Spleen (tissue), 11 donors: ENCODE data around the gene AASDH. TPM values are rescaled to one million over a fixed set of nuclear protein-coding genes. Genes with fewer than 3 reads are reported as not detected.

ENCODE experiments used
- DNase-seq: peaks from one replicate; pipeline ENCODE4 v3.0.0-alpha.2; 2020
- H3K27ac ChIP-seq, 8 donors: fragments of 200-600 bp; sonication (generic) in 7 of 8; 1 replicate in 4 of 8; 2 replicates in 4 of 8; pipeline versions ENCODE4 v1.5.0 to v1.8.0; 2016 to 2021; ENCODE audit warnings: inconsistent platforms in 4 of 8, mild to moderate bottlenecking in 4 of 8, moderate library complexity in 1 of 8
- H3K27me3 ChIP-seq, 7 donors: fragments of 200-600 bp; sonication (generic) in 6 of 7; replicated peaks in 1 of 7; 1 replicate in 4 of 7; 2 replicates in 3 of 7; pipeline versions ENCODE4 v1.5.0 to v1.8.0; 2016 to 2021; ENCODE audit warnings: inconsistent platforms in 3 of 7, mild to moderate bottlenecking in 1 of 7
- H3K36me3 ChIP-seq, 6 donors: fragments of 200-600 bp; sonication (generic) in 5 of 6; 1 replicate in 4 of 6; 2 replicates in 2 of 6; pipeline versions ENCODE4 v1.5.0 to v1.8.0; 2016 to 2021; ENCODE audit warnings: inconsistent platforms in 2 of 6
- H3K4me1 ChIP-seq, 6 donors: fragments of 200-600 bp; sonication (generic) in 5 of 6; 1 replicate in 3 of 6; 2 replicates in 3 of 6; pipeline versions ENCODE4 v1.5.0 to v1.8.0; 2016 to 2021; ENCODE audit warnings: inconsistent platforms in 3 of 6
- H3K4me3 ChIP-seq, 8 donors: fragments of 200-600 bp; sonication (generic) in 7 of 8; 1 replicate in 4 of 8; 2 replicates in 4 of 8; pipeline versions ENCODE4 v1.5.0 to v1.8.0; 2016 to 2021; ENCODE audit warnings: inconsistent platforms in 4 of 8, mild to moderate bottlenecking in 4 of 8, moderate library complexity in 2 of 8
- H3K9me3 ChIP-seq, 8 donors: fragments of 200-600 bp; sonication (generic) in 7 of 8; 1 replicate in 4 of 8; 2 replicates in 4 of 8; pipeline versions ENCODE4 v1.5.0 to v1.8.0; 2016 to 2021; ENCODE audit warnings: inconsistent platforms in 4 of 8
- POLR2A ChIP-seq, 3 donors: fragments of 450-650 bp; IDR thresholded peaks; one replicate each; pipeline ENCODE4 v1.5.1; 2017; ENCODE audit warnings: antibody characterized with exemption in 3 of 3, mild to moderate bottlenecking in 1 of 3
- POLR2AphosphoS5 ChIP-seq, 3 donors: sonication (generic); formaldehyde crosslinking; IDR thresholded peaks; one replicate each; pipeline ENCODE4 v1.5.1; 2017; ENCODE audit warnings: antibody characterized with exemption in 3 of 3
- WGBS, 5 donors: extraction: QIAGEN DNeasy Blood & Tissue Kit in 3 of 5; methylation state at CpG; one replicate each; pipeline versions ENCODE4 v1.1.5 to v1.1.7; 2013 to 2018; 5-methylcytosine and 5-hydroxymethylcytosine counted together
- intact Hi-C: fragments of 100-400 bp; cut with DNase I; formaldehyde crosslinking; loops from one replicate; pipeline ENCODE4 v1.15.0; 2023; ENCODE audit warnings: low total_unique reads
- polyA plus RNA-seq, 3 donors: library from polyadenylated mRNA; stranded (reverse); fragments of 200-250 nt; gene quantifications; one replicate each; pipeline ENCODE4 v1.2.1, GENCODE V29; 2013
- total RNA-seq, 7 donors: library from RNA; depleted of rRNA in 3 of 7; stranded (reverse); fragments of >200 nt in 3 of 7; fragmentation: NEBNext Ultra II Directional in 4 of 7; extraction: Animal tissue kit (Norgen Biotek cat#: 25700) in 4 of 7; gene quantifications; one replicate each; pipeline versions ENCODE4 v1.1.0 to v1.2.1, GENCODE V29; 2016 to 2021
- TF ChIP-seq, protein P1 (sequence below), 11 experiments: fragments of 200-600 bp in 7 of 11; fragments of 450-650 bp in 4 of 11; sonication (generic) in 4 of 11; IDR thresholded peaks in 8 of 11; conservative IDR thresholded peaks in 3 of 11; 1 replicate in 7 of 11; 2 replicates in 4 of 11; pipeline versions ENCODE4 v1.4.0 to v1.8.0; 2016 to 2021; ENCODE audit warnings: antibody characterized with exemption in 11 of 11, inconsistent platforms in 4 of 11, mild to moderate bottlenecking in 1 of 11
- donor health status: healthy with polysubstance abuse.
- donor health status: DM: no; HTN: no; CAD: no; lungs with moderate emphysema.
- donor health status: DM: no; HTN: no; CAD: no.
- donor health status: Bipolar disorder and iron deficiency.
- donor health status: healthy.
- donor health status: DM: no; HTN: no; CAD: no.
- donor health status: DM: yes; HTN: yes; CAD: no.

The AASDH gene
- total and polyA plus RNA-seq, 10 donors, result 2.8 to 15.6 (median 10.5) TPM

DNA sequence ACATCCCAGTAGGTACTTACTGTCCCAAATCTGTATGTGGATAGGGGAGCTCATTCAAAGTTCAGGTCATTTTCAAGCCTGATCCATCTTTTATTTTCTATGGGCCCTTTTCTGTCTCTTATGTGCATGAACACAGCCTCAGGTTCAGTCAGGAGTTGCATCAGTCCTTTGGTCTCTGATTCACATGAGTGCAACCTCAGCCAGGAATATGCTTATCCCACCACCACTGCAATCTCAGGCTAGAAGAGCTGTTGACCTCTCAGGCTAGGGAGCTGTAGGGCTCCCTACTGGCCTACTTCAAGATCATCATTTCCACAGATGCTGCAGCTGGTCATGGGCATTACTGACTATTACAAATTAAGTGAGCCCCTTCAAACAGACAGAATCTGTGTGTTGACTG is 27.2 kb downstream of the AASDH start:
- intact Hi-C loops, result no loop called here
- Histone ChIP-seq H3K4me1 (no peaks in the 10 kb centered on the region), H3K36me3 (peaks cover 0 to 70% (median 3%) of the 10 kb centered on the region in 6 donors), H3K4me3 (no peak overlapping the region), H3K9me3 (peaks cover 0 to 7% (median 0%) of the 10 kb centered on the region in 8 donors), H3K27ac (no peak overlapping the region), H3K27me3 (no peaks in the 10 kb centered on the region)
- TF ChIP-seq POLR2AphosphoS5 (IDR thresholded peaks at IDR 0.05), result no peak
- no peak for DNase-seq

DNA sequence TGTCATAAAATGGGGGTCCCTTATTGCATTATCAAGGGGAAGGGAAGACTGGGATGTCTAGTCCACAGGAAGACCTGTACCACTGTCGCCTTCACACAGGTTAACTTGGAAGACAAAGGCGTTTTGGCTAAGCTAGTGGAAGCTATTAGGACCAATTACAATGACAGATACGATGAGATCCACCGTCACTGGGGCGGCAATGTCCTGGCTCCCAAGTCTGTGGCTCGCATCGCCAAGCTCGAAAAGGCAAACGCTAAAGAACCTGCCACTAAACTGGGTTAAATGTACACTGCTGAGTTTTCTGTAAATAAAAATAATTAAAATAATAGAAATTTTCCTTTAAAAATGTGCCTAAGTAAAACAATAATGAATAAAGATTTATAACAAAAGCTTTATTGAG is 30.6 kb downstream of the AASDH start:
- TF ChIP-seq POLR2A (IDR thresholded peaks at IDR 0.05), result no peak
- TF ChIP-seq, protein P1, sequence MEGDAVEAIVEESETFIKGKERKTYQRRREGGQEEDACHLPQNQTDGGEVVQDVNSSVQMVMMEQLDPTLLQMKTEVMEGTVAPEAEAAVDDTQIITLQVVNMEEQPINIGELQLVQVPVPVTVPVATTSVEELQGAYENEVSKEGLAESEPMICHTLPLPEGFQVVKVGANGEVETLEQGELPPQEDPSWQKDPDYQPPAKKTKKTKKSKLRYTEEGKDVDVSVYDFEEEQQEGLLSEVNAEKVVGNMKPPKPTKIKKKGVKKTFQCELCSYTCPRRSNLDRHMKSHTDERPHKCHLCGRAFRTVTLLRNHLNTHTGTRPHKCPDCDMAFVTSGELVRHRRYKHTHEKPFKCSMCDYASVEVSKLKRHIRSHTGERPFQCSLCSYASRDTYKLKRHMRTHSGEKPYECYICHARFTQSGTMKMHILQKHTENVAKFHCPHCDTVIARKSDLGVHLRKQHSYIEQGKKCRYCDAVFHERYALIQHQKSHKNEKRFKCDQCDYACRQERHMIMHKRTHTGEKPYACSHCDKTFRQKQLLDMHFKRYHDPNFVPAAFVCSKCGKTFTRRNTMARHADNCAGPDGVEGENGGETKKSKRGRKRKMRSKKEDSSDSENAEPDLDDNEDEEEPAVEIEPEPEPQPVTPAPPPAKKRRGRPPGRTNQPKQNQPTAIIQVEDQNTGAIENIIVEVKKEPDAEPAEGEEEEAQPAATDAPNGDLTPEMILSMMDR (IDR thresholded peaks at IDR 0.05 in 8 of 11, conservative IDR thresholded peaks at IDR 0.05 in 3 of 11), result no peak
- TF ChIP-seq POLR2AphosphoS5 (IDR thresholded peaks at IDR 0.05), result no peak
- Histone ChIP-seq H3K27ac (no peak overlapping the region), H3K9me3 (no peaks in the 10 kb centered on the region), H3K4me1 (no peaks in the 10 kb centered on the region), H3K4me3 (no peak overlapping the region), H3K36me3 (peaks cover 0 to 76% (median 4%) of the 10 kb centered on the region in 6 donors), H3K27me3 (no peaks in the 10 kb centered on the region)
- DNase-seq, result no peak
- intact Hi-C loops, result no loop called here
- WGBS, 5 donors, result 96 to 100% (median 98%) methylated on average over 9 of the region's 9 CpGs

DNA sequence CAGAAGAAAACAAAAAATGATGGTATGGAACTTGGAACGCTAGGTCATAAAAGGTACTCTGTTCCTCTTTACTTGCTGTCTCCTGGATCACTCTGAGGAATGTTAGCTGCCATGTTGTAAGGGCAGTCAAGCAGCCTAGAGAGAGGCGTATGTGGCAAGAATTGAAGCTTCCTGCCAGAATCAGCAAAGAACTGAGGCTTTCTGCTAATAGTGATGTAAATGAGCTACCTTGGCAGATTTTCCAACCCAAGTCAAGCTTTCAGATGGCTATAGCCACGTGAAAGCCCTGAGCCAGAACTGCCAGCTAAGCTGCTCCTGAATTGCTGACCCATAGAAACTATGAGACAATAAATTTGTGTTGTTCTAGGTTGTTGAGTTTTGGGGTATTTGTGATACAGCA is 38.7 kb downstream of the AASDH start:
- TF ChIP-seq POLR2A (IDR thresholded peaks at IDR 0.05), result no peak
- TF ChIP-seq, protein P1 (IDR thresholded peaks at IDR 0.05 in 8 of 11, conservative IDR thresholded peaks at IDR 0.05 in 3 of 11), result no peak
- no peak for TF ChIP-seq POLR2AphosphoS5 (IDR thresholded peaks at IDR 0.05)
- no peaks in the 10 kb centered on the region for H3K27me3 ChIP-seq
- H3K4me3 ChIP-seq, result no peak overlapping the region
- H3K27ac ChIP-seq, result no peak overlapping the region
- peaks cover 0 to 62% (median 18%) of the 10 kb centered on the region in 6 donors for H3K36me3 ChIP-seq
- WGBS, 5 donors, result 90 to 97% (median 94%) methylated on average over 3 of the region's 3 CpGs
- H3K4me1 ChIP-seq, result no peaks in the 10 kb centered on the region
- no peaks in the 10 kb centered on the region for H3K9me3 ChIP-seq
- DNase-seq, result no peak
- intact Hi-C loops, result no loop called here

DNA sequence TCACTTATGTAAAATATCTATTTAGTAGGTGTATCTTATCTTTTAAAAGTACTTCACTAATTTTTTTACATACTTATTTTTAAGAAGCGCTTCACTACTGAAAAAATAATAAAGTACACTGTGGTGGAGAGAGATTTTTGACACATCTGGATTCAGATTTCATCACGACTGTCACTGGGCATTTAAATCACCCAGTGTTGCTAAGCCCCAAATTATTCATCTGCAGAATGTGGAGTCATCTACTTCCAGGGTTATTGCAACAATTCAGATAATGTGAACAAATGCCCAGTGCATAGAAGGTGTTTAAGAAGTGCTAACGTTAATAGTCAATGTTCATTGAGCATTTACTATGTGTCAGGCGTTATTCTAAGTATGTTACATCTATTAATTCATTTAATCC is 41.8 kb downstream of the AASDH start:
- 90 to 97% (median 94%) methylated on average over 4 of the region's 4 CpGs for WGBS, 5 donors
- peaks cover 0 to 39% (median 17%) of the 10 kb centered on the region in 6 donors for H3K36me3 ChIP-seq
- DNase-seq, result no peak
- H3K4me1 ChIP-seq, result no peaks in the 10 kb centered on the region
- intact Hi-C loops, result no loop called here
- no peak overlapping the region for H3K27ac ChIP-seq
- H3K9me3 ChIP-seq, result no peaks in the 10 kb centered on the region
- H3K27me3 ChIP-seq, result no peaks in the 10 kb centered on the region
- TF ChIP-seq, protein P1 (IDR thresholded peaks at IDR 0.05 in 8 of 11, conservative IDR thresholded peaks at IDR 0.05 in 3 of 11), result no peak
- TF ChIP-seq POLR2A (IDR thresholded peaks at IDR 0.05), result no peak
- TF ChIP-seq POLR2AphosphoS5 (IDR thresholded peaks at IDR 0.05), result no peak
- no peak overlapping the region for H3K4me3 ChIP-seq

DNA sequence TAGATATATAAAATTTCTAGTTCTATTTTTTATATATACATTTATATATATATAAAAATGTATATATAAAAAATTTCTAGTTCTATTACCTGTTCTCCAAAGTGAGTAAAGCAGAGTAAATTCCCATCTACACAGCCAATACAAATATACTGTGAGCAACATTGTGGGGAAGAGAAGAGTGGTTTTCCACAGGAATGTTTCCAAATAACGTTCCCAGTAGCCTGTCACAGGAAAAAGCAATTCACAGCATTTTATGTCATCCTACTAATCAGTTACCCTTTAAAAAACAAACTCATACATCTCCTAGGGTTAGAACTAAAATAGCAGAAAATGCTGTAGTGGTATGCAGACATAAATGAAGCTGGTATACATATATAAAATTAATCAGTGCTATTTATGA is 44.5 kb downstream of the AASDH start:
- 53 to 78% (median 70%) methylated on average over 1 of the region's 1 CpG for WGBS, 5 donors
- DNase-seq, result no peak
- H3K4me3 ChIP-seq, result no peak overlapping the region
- H3K9me3 ChIP-seq, result no peaks in the 10 kb centered on the region
- no peaks in the 10 kb centered on the region for H3K4me1 ChIP-seq
- H3K36me3 ChIP-seq, result peaks cover 0 to 24% (median 4%) of the 10 kb centered on the region in 6 donors
- intact Hi-C loops, result no loop called here
- H3K27me3 ChIP-seq, result no peaks in the 10 kb centered on the region
- TF ChIP-seq POLR2AphosphoS5 (IDR thresholded peaks at IDR 0.05) (no peak), POLR2A (IDR thresholded peaks at IDR 0.05) (no peak)
- TF ChIP-seq, protein P1 (IDR thresholded peaks at IDR 0.05 in 8 of 11, conservative IDR thresholded peaks at IDR 0.05 in 3 of 11), result no peak
- H3K27ac ChIP-seq, result no peak overlapping the region
